Activated T-helper 1 cell treated with anti-CD3 and anti-CD28 coated beads, Interleukin-12 subunit alpha, Interleukin-12 subunit beta, Interleukin-2, Interleukin-4 antibody, amounts not matched to agents 30 ng/mL and 10 ng/mL and 1 ng/mL, durations not matched to agents 14 hours and 24 hours and 36 hours (primary cell): ENCODE results near the gene KIF22. TPM values are rescaled to one million over a fixed set of nuclear protein-coding genes. Genes with fewer than 3 reads are reported as not detected.

Source experiments
- DNase-seq: peaks from one replicate; pipeline ENCODE4 v3.0.0; 2021; ENCODE audit warnings: low spot score
- H3K27ac Mint-ChIP-seq: one replicate; pipeline ENCODE4 v1.8.0; 2021; ENCODE audit warnings: mild to moderate bottlenecking, mixed read lengths
- H3K27me3 Mint-ChIP-seq: one replicate; pipeline ENCODE4 v1.8.0; 2022; ENCODE audit warnings: mild to moderate bottlenecking, moderate library complexity, mixed read lengths; ENCODE audit not compliant: insufficient read depth
- H3K36me3 Mint-ChIP-seq: one replicate; pipeline ENCODE4 v1.8.0; 2021; ENCODE audit warnings: low read depth, mixed read lengths
- H3K4me1 Mint-ChIP-seq: one replicate; pipeline ENCODE4 v1.8.0; 2021; ENCODE audit warnings: low read depth, mixed read lengths
- H3K4me3 Mint-ChIP-seq: one replicate; pipeline ENCODE4 v1.8.0; 2021; ENCODE audit warnings: mild to moderate bottlenecking, moderate library complexity, mixed read lengths
- H3K9me3 Mint-ChIP-seq: one replicate; pipeline ENCODE4 v1.8.0; 2021; ENCODE audit warnings: mixed read lengths
- intact Hi-C: fragments of 100-400 bp; cut with micrococcal nuclease; formaldehyde crosslinking; loops from one replicate; pipeline ENCODE4 v1.15.1; 2024
- total RNA-seq: library from RNA; stranded (reverse); gene quantifications from 2 replicates; pipeline ENCODE4 v1.2.3, GENCODE V29; 2022

The KIF22 gene
- total RNA-seq, 1 donor from 2014 or later = 140 TPM

- peaks cover 48% of the 10 kb centered on the region for H3K4me1 Mint-ChIP-seq
- no peaks in the 10 kb centered on the region for H3K9me3 Mint-ChIP-seq
- DNase-seq = peak; percentile 99
- no peaks in the 10 kb centered on the region for H3K27me3 Mint-ChIP-seq
- peak within 1 kb of the TSS; percentile 94 for H3K4me3 Mint-ChIP-seq
- intact Hi-C loops = loop anchor here (1.0 kb wide), 4 partner anchors 11 to 180 kb away; partner anchors contain the start of genes CDIPT and INO80E
- peak within 1 kb of the TSS; percentile 98 for H3K27ac Mint-ChIP-seq
- H3K36me3 Mint-ChIP-seq = peaks cover 24% of the 10 kb centered on the region
Measured at GRCh38 chr16:29815793-29816693, 25.5 kb downstream of the KIF22 start, which contains the start of gene PAGR1. Gene PAGR1, plus strand, starts transcription at chr16:29816152. Its CDS starts 374 bp downstream, at chr16:29816526.

DNA sequence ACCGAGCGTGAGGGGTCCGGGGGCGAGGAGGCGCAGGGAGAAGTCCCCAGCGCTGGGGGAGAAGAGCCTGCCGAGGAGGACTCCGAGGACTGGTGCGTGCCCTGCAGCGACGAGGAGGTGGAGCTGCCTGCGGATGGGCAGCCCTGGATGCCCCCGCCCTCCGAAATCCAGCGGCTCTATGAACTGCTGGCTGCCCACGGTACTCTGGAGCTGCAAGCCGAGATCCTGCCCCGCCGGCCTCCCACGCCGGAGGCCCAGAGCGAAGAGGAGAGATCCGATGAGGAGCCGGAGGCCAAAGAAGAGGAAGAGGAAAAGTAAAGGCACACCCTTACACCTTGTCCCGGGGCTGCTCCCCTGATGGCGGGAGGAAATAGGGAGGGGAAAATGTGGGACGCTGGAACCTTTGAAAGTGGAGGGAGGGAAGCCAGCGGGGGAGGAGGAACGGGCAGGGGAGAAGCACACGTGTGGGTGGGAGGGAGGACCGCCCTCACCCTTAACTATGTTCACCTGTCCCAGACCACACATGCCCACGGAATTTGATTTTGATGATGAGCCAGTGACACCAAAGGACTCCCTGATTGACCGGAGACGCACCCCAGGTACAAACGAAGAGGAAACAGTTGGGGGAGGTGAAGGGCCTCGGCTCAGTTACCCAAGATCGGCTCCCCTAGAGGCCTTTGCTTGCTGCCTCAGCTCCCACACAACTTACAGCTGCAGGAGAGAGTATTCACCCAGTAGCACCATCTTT, 26.3 kb downstream of the KIF22 start:
- intact Hi-C loops = loop anchor here (1.0 kb wide), 4 partner anchors 10 to 179 kb away; partner anchors contain the start of genes CDIPT and INO80E
- Mint-ChIP-seq H3K4me1 (peaks cover 45% of the 10 kb centered on the region), H3K27me3 (no peaks in the 10 kb centered on the region), H3K27ac (peak overlapping the region; percentile 91), H3K4me3 (peak overlapping the region; percentile 94), H3K36me3 (peaks cover 23% of the 10 kb centered on the region), H3K9me3 (no peaks in the 10 kb centered on the region)
- peak; percentile 55 for DNase-seq

GRCh38 chr16:29818082-29818481, 27.5 kb downstream of the KIF22 start:
- Mint-ChIP-seq H3K27ac (peak overlapping the region; percentile 41), H3K4me1 (peaks cover 50% of the 10 kb centered on the region)
- intact Hi-C loops = no loop called here

GRCh38 chr16:29819506-29819905, 29.0 kb downstream of the KIF22 start:
- DNase-seq = no peak
- Mint-ChIP-seq H3K9me3 (no peaks in the 10 kb centered on the region), H3K4me3 (peak overlapping the region; percentile 99), H3K36me3 (peaks cover 23% of the 10 kb centered on the region), H3K27me3 (no peaks in the 10 kb centered on the region), H3K27ac (peak overlapping the region; percentile 88), H3K4me1 (peaks cover 49% of the 10 kb centered on the region)
- intact Hi-C loops = no loop called here

More at GRCh38 chr16:29818082-29818481, 27.5 kb downstream of the KIF22 start:
- H3K36me3 Mint-ChIP-seq = peaks cover 23% of the 10 kb centered on the region
- no peak for DNase-seq
- peak overlapping the region; percentile 99 for H3K4me3 Mint-ChIP-seq
- no peaks in the 10 kb centered on the region for H3K9me3 Mint-ChIP-seq
- H3K27me3 Mint-ChIP-seq = no peaks in the 10 kb centered on the region

GRCh38 chr16:29820271-29820701, 29.7 kb downstream of the KIF22 start, which contains the start of gene MVP:
Gene MVP, plus strand, starts transcription at chr16:29820462. Its CDS starts 10,088 bp downstream, at chr16:29830550.
- Mint-ChIP-seq H3K4me1 (peaks cover 47% of the 10 kb centered on the region), H3K4me3 (peak within 1 kb of the TSS; percentile 99), H3K27me3 (no peaks in the 10 kb centered on the region), H3K9me3 (no peaks in the 10 kb centered on the region), H3K27ac (peak within 1 kb of the TSS; percentile 88), H3K36me3 (peaks cover 26% of the 10 kb centered on the region)
- DNase-seq = peak; percentile 63
- intact Hi-C loops = loop anchor here (1.0 to 10.0 kb wide), 6 partner anchors 15 to 795 kb away; partner anchors contain the start of genes ASPHD1, C16orf92 and CDIPT

DNA sequence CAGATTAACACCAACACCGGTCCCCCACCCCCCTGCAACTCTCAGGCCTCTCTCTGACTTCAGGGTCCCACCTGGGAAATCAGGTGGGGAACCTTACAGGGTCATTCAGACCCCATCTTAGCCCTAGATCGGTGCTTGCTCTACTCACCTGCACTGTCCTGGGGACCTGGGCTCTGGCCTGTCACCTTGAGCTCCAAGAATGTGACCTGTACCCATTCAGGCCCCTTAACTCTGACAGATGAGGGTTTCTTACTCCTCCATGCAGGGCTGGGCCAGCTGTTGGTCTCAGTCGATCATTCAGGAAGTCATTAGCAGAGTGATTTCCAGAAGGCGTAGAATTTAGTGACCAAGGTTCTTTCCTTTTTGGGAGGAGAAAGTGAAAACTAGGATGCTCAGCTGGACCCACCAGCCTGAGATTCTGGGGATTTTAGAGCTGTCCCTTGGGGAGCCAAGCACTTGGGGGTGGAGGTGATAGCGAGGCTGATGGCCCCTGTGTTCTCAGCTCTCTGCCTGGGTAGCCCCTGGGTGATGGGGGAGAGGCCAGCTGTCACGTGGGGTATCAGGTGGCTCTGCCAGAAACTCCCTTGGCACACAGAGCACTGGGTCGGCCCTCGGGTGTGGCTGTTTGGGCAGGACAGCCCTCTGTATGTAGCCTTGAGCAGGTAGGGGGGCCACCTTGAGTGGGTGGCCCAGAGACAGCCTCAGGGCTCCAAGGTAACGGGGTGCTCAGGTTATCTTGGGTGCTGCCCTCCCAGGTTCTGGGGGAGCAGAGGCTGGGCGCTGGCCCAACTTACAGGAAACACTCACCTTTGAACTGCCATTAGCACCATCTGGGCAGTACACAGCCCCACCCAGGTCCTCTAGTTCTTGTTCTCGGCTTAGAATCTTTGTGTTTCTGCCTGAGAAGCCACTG, 30.4 kb downstream of the KIF22 start:
- no peak for DNase-seq
- Mint-ChIP-seq H3K4me1 (peaks cover 49% of the 10 kb centered on the region), H3K27ac (peak overlapping the region; percentile 88), H3K4me3 (peak overlapping the region; percentile 99), H3K9me3 (no peaks in the 10 kb centered on the region), H3K36me3 (peaks cover 28% of the 10 kb centered on the region), H3K27me3 (no peaks in the 10 kb centered on the region)
- intact Hi-C loops = loop anchor here (1.0 to 10.0 kb wide), 6 partner anchors 16 to 796 kb away; partner anchors contain the start of genes ASPHD1, C16orf92 and CDIPT

GRCh38 chr16:29821643-29822115, 31.1 kb downstream of the KIF22 start:
- no peaks in the 10 kb centered on the region for H3K27me3 Mint-ChIP-seq
- no peaks in the 10 kb centered on the region for H3K9me3 Mint-ChIP-seq
- H3K36me3 Mint-ChIP-seq = peaks cover 28% of the 10 kb centered on the region
- H3K4me3 Mint-ChIP-seq = peak overlapping the region; percentile 99
- H3K4me1 Mint-ChIP-seq = peaks cover 55% of the 10 kb centered on the region
- no peak for DNase-seq
- intact Hi-C loops = loop anchor here (2.0 to 10.0 kb wide), 4 partner anchors 17 to 797 kb away; partner anchors contain the start of genes ASPHD1 and C16orf92
- H3K27ac Mint-ChIP-seq = peak overlapping the region; percentile 88

- DNase-seq = no peak
- peak overlapping the region; percentile 68 for H3K4me3 Mint-ChIP-seq
- peak overlapping the region; percentile 85 for H3K27ac Mint-ChIP-seq
- H3K36me3 Mint-ChIP-seq = peaks cover 17% of the 10 kb centered on the region
- no peaks in the 10 kb centered on the region for H3K9me3 Mint-ChIP-seq
- H3K27me3 Mint-ChIP-seq = no peaks in the 10 kb centered on the region
- intact Hi-C loops = loop anchor here (1.0 to 10.0 kb wide), 6 partner anchors 16 to 828 kb away; partner anchors contain the start of genes C16orf54, C16orf92, KCTD13 and PRR14
- peaks cover 48% of the 10 kb centered on the region for H3K4me1 Mint-ChIP-seq
Measured at GRCh38 chr16:29824589-29825144, 34.1 kb downstream of the KIF22 start.

DNA sequence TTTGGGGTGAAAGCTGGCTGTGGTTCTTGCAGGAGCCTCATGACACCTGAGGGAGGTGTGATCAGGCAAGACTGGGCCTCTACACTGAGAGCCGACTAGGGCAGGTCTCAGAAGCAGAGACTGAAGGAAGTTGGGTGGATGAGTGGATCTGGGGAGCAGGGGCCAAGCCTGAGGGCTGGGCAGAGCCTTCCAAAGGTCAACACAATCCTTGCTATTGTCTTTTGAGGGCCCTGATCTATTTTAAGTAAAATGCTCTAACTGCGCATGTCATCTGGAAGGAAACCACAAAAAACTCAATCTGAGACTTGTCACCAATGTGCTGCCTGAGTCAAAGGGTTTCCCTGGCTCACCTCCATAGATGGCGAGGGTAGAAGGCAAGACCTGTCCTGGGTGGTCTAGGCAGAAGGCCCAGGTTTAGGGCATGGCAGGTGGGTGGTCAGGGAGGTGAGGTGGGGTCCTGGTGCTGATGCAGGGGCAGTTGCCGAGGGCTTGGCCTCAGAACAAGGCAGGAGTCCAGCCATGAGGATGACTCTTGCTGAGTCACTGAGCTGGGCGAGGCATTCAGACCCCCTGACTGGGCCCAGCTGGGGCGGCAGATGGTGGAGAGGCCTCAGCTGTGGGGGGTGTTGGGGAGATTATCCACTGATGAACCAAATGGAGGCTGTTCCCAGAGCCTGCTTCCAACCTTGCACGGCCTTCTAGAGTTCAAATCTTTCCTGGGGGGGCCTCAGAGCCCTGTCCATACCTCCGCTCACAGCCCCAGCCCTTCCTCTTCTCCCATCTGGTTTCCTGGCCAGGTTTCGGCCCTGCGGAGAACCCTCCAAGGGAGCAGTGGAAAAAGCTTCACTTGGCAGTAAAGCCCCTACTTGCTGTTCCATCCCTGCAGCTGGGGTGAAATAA, 34.8 kb downstream of the KIF22 start:
- DNase-seq = peak; percentile 50
- peak overlapping the region; percentile 85 for H3K27ac Mint-ChIP-seq
- peaks cover 42% of the 10 kb centered on the region for H3K4me1 Mint-ChIP-seq
- H3K36me3 Mint-ChIP-seq = peaks cover 14% of the 10 kb centered on the region
- intact Hi-C loops = loop anchor here (1.0 to 10.0 kb wide), 5 partner anchors 17 to 827 kb away; partner anchors contain the start of genes C16orf54, KCTD13 and PRR14
- no peaks in the 10 kb centered on the region for H3K9me3 Mint-ChIP-seq
- H3K4me3 Mint-ChIP-seq = peak overlapping the region; percentile 68
- no peaks in the 10 kb centered on the region for H3K27me3 Mint-ChIP-seq

- Mint-ChIP-seq H3K27me3 (no peaks in the 10 kb centered on the region), H3K4me3 (peak overlapping the region; percentile 77), H3K4me1 (peaks cover 42% of the 10 kb centered on the region), H3K27ac (peak overlapping the region; percentile 89), H3K36me3 (peaks cover 17% of the 10 kb centered on the region), H3K9me3 (no peaks in the 10 kb centered on the region)
- intact Hi-C loops = loop anchor here (5.0 to 10.0 kb wide), 3 partner anchors 79 to 826 kb away; partner anchors contain the start of genes C16orf54 and PRR14
- no peak for DNase-seq
Measured at GRCh38 chr16:29826342-29826695, 35.8 kb downstream of the KIF22 start.
